Stimulated activated CD8-positive, alpha-beta memory T cell treated with anti-CD3 and anti-CD28 coated beads, Interleukin-15, amount 100 ng/mL, for 4 hours (primary cell): ENCODE data around the gene OLFML2A.
"Not testable (repeated sequence)": the region's sequence is repeated elsewhere in the genome, so short reads cannot be mapped to it uniquely, and the experiment has no call there.

ENCODE experiments used
- DNase-seq, 2 donors: peaks; one replicate each; pipeline ENCODE4 v3.0.0-alpha.2; 2020; ENCODE audit warnings: low read depth in 2 of 2

The OLFML2A gene

GRCh38 chr9:124820698-124821623 lies 44.0 kb downstream of the OLFML2A start:
- DNase-seq: no peak

GRCh38 chr9:124828489-124829333 lies 51.8 kb downstream of the OLFML2A start:
- DNase-seq: no peak

GRCh38 chr9:124829334-124829669 lies 52.4 kb downstream of the OLFML2A start:
- DNase-seq: no peak

GRCh38 chr9:124830593-124830992 lies 53.7 kb downstream of the OLFML2A start:
- DNase-seq: no peak

- no peak for DNase-seq
These were observed 54.9 kb downstream of the OLFML2A start for GRCh38 chr9:124831642-124832364.

GRCh38 chr9:124834591-124834990 lies 57.7 kb downstream of the OLFML2A start:
- DNase-seq: no peak

GRCh38 chr9:124835026-124835557 lies 58.2 kb downstream of the OLFML2A start:
- DNase-seq: no peak

GRCh38 chr9:124838132-124838531 lies 61.2 kb downstream of the OLFML2A start:
- not testable (repeated sequence) for DNase-seq

- not testable (repeated sequence) for DNase-seq
These were observed 61.8 kb downstream of the OLFML2A start for GRCh38 chr9:124838567-124839275.

- no peak for DNase-seq
These were observed 62.8 kb downstream of the OLFML2A start for GRCh38 chr9:124839612-124840299.

GRCh38 chr9:124840300-124840833 lies 63.4 kb downstream of the OLFML2A start:
- DNase-seq: no peak

GRCh38 chr9:124841075-124841821 lies 64.3 kb downstream of the OLFML2A start:
- DNase-seq: no peak

GRCh38 chr9:124843456-124844034 lies 66.6 kb downstream of the OLFML2A start:
- no peak for DNase-seq

GRCh38 chr9:124844291-124844690 lies 67.4 kb downstream of the OLFML2A start:
- no peak for DNase-seq

GRCh38 chr9:124846467-124846866 lies 69.5 kb downstream of the OLFML2A start:
- not testable (repeated sequence) for DNase-seq

GRCh38 chr9:124846969-124847368 lies 70.0 kb downstream of the OLFML2A start:
- no peak for DNase-seq

- no peak for DNase-seq
These were observed 72.9 kb downstream of the OLFML2A start for GRCh38 chr9:124849801-124850200.

- no peak for DNase-seq
These were observed 75.3 kb downstream of the OLFML2A start for GRCh38 chr9:124852121-124852828.
